Endothelial cell of umbilical vein (primary cell): ENCODE results near the gene TENM4. TPM values are rescaled to one million over a fixed set of nuclear protein-coding genes. Genes with fewer than 3 reads are reported as not detected.

Experiments used
- BruUV-seq: library from RNA; stranded (reverse); fragments of 400-500 nt; replicated peaks from 2 replicates; lab custom pipeline; 2021; lab: Mats Ljungman, UMichigan
- CTCF ChIA-PET: fragments of 300-600, 350-600 bp; sonication (Branson Sonifier 250); formaldehyde crosslinking; loops from one replicate; lab custom pipeline; 2021; ENCODE audit warnings: antibody characterized with exemption, inconsistent platforms; lab: Charles Lee
- POLR2A ChIA-PET: fragments of 300-600, 350-600 bp; sonication (Branson Sonifier 250); formaldehyde crosslinking; loops from one replicate; lab custom pipeline; 2021; ENCODE audit warnings: antibody characterized with exemption, inconsistent platforms; lab: Charles Lee
- DNase-seq: peaks from one replicate; pipeline ENCODE4 v3.0.0-alpha.2; 2011; ENCODE audit warnings: low read depth, low spot score
- FAIRE-seq: peaks from 2 replicates; lab custom pipeline; 2011; peaks lifted over from hg19 to GRCh38; lab: Jason Lieb, UNC
- H2AFZ ChIP-seq: 2 replicates; pipeline ENCODE4 v1.6.0; 2012; ENCODE audit warnings: low read depth, low read length, control low read depth, inconsistent platforms
- H3K27ac ChIP-seq: 2 replicates; pipeline ENCODE4 v1.5.1; 2011; ENCODE audit warnings: low read depth, mild to moderate bottlenecking, control low read depth, low read length, moderate library complexity; ENCODE audit not compliant: insufficient read depth
- H3K27me3 ChIP-seq, 2 experiments: 2 replicates each; pipeline versions ENCODE4 v1.6.0 to v1.6.1; 2011; ENCODE audit warnings: low read length in 2 of 2, mixed read lengths in 1 of 2; ENCODE audit not compliant: control insufficient read depth in 2 of 2, insufficient read depth in 2 of 2
- H3K36me3 ChIP-seq, 2 experiments: 2 replicates in 1 of 2; 3 replicates in 1 of 2; pipeline ENCODE4 v1.5.1; 2011; ENCODE audit warnings: low read length in 2 of 2, mild to moderate bottlenecking in 1 of 2, moderate library complexity in 1 of 2; ENCODE audit not compliant: control insufficient read depth in 2 of 2, insufficient read depth in 2 of 2; ENCODE audit errors: extremely low read depth in 1 of 2
- H3K4me1 ChIP-seq: 3 replicates; pipeline ENCODE4 v1.5.1; 2011; ENCODE audit warnings: mild to moderate bottlenecking, low read length; ENCODE audit not compliant: control insufficient read depth, insufficient read depth; ENCODE audit errors: extremely low read depth
- H3K4me2 ChIP-seq: 2 replicates; pipeline ENCODE4 v1.6.1; 2011; ENCODE audit warnings: low read length, control low read depth, mixed read lengths; ENCODE audit not compliant: insufficient read depth
- H3K4me3 ChIP-seq, 3 experiments: fragments of 200-600 bp in 1 of 3; sonication (generic), shearing (Covaris generic) in 1 of 3; replicated peaks in 1 of 3; 2 replicates each; pipeline ENCODE4 v1.5.1; 2011 to 2016; ENCODE audit warnings: control low read depth in 3 of 3, low read length in 3 of 3, mild to moderate bottlenecking in 2 of 3, inconsistent platforms in 1 of 3, low read depth in 1 of 3, moderate library complexity in 1 of 3; ENCODE audit not compliant: insufficient read depth in 1 of 3
- H3K79me2 ChIP-seq: 2 replicates; pipeline ENCODE4 v1.6.0; 2012; ENCODE audit warnings: low read length, inconsistent platforms; ENCODE audit not compliant: control insufficient read depth, insufficient read depth
- H3K9ac ChIP-seq: replicated peaks from 2 replicates; pipeline ENCODE3; 2011; ENCODE audit warnings: low read length, control low read depth; ENCODE audit not compliant: insufficient read depth; ENCODE audit errors: extremely low read depth
- H3K9me1 ChIP-seq: replicated peaks from 3 replicates; pipeline ENCODE4 v1.6.0; 2011; ENCODE audit warnings: mild to moderate bottlenecking, low read length; ENCODE audit not compliant: control insufficient read depth, insufficient read depth; ENCODE audit errors: extremely low read depth
- H3K9me3 ChIP-seq: replicated peaks from 2 replicates; pipeline ENCODE4 v1.5.1; 2012; ENCODE audit warnings: low read length, inconsistent platforms; ENCODE audit not compliant: control insufficient read depth, insufficient read depth
- H4K20me1 ChIP-seq: replicated peaks from 2 replicates; pipeline ENCODE3; 2011; ENCODE audit warnings: mild to moderate bottlenecking, low read length; ENCODE audit not compliant: control insufficient read depth, insufficient read depth; ENCODE audit errors: extremely low read depth
- EZH2 ChIP-seq: IDR thresholded peaks from 2 replicates; pipeline ENCODE4 v1.6.1; 2012; ENCODE audit warnings: borderline replicate concordance, low read depth, mild to moderate bottlenecking, moderate library complexity, low read length, inconsistent platforms; ENCODE audit not compliant: severe bottlenecking
- FOS ChIP-seq: IDR thresholded peaks from 2 replicates; pipeline ENCODE4 v1.6.1; 2011; ENCODE audit warnings: mild to moderate bottlenecking, low read length, moderate library complexity, borderline replicate concordance; ENCODE audit not compliant: insufficient read depth
- GATA2 ChIP-seq: IDR thresholded peaks from 2 replicates; pipeline ENCODE4 v1.7.0; 2011; ENCODE audit warnings: low read depth, mild to moderate bottlenecking, moderate library complexity, mixed read lengths, low read length; ENCODE audit not compliant: insufficient read length, insufficient read depth
- MAX ChIP-seq: IDR thresholded peaks from 2 replicates; pipeline ENCODE4 v1.6.1; 2011; ENCODE audit not compliant: insufficient read depth, insufficient read length
- MYC ChIP-seq: IDR thresholded peaks from one replicate; pipeline ENCODE4 v1.6.1; 2011; ENCODE audit warnings: mild to moderate bottlenecking, low read depth, low read length
- POLR2AphosphoS5 ChIP-seq: IDR thresholded peaks from 2 replicates; pipeline ENCODE4 v1.6.1; 2012; ENCODE audit warnings: low read depth, mild to moderate bottlenecking, control low read depth, low read length, moderate library complexity; ENCODE audit not compliant: insufficient read depth
- dilution Hi-C: fragments of 300-500 bp; cut with MboI; formaldehyde crosslinking; loops from one replicate; pipeline ENCODE4 v1.15.0; 2019; ENCODE audit warnings: low sequenced_read_pairs; ENCODE audit not compliant: extremely low pct_ligation_motif_present
- intact Hi-C: fragments of 100-400 bp; cut with micrococcal nuclease; formaldehyde crosslinking; loops from one replicate; pipeline ENCODE4 v1.10.0; 2022
- polyA plus RNA-seq, 4 experiments: library from polyadenylated mRNA; depleted of rRNA in 3 of 4; stranded (reverse) in 3 of 4; unstranded in 1 of 4; fragments of >200 nt; gene quantifications; 2 replicates each; pipeline versions ENCODE4 v1.2.1 to v1.2.3, GENCODE V29; 2011 to 2012; ENCODE audit warnings: missing spikeins in 1 of 4
- total RNA-seq: library from RNA; stranded (reverse); gene quantifications from 2 replicates; pipeline ENCODE4 v1.2.3, GENCODE V29; 2021
- TF ChIP-seq, protein P1 (sequence below), 2 donors: IDR thresholded peaks; 1 replicate in 1 of 2; 2 replicates in 1 of 2; pipeline ENCODE4 v1.5.1; 2011; ENCODE audit warnings: low read length in 2 of 2, mild to moderate bottlenecking in 2 of 2, moderate library complexity in 2 of 2, control low read depth in 1 of 2, inconsistent platforms in 1 of 2, low read depth in 1 of 2; ENCODE audit not compliant: insufficient read depth in 1 of 2; ENCODE audit errors: extremely low read depth in 1 of 2

The TENM4 gene
- total and polyA plus RNA-seq, 2 donors (not counting 3 experiments of a cell fraction or from before 2014, with no cell fraction given) = 0.06 to 0.27 TPM

DNA sequence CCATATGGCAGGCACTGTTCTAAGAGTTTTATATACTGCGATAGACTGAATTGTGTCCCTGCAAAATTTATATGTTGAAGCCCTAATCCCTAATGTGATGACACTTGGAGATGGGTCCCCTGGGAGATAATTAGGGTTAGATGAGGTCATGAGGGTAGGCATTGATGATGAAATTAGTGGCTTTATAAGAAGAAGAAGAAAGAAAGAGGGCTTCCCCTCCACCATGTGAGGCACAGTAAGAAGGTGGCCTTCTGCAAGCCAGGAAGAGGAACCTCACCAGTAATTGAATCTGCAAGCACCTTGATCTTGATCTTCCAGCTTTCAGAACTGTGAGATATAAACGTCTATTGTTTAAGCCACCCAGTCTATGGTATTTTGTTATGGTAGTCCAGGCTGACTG is 46.6 kb upstream of the TENM4 start:
- H3K27me3 ChIP-seq = no peaks in the 10 kb centered on the region
- no peak overlapping the region for H3K4me3 ChIP-seq
- FAIRE-seq (no peak), DNase-seq (no peak)
- H2AFZ ChIP-seq = no peak overlapping the region
- H3K79me2 ChIP-seq = no peaks in the 10 kb centered on the region
- intact Hi-C loops (no loop called here), dilution Hi-C loops (no loop called here)
- no peak overlapping the region for H3K27ac ChIP-seq
- POLR2A ChIA-PET = no interaction called here
- H4K20me1 ChIP-seq = no peaks in the 10 kb centered on the region
- H3K4me1 ChIP-seq = no peaks in the 10 kb centered on the region
- BruUV-seq = no TSS peak
- H3K9ac ChIP-seq = no peak overlapping the region
- CTCF ChIA-PET = no interaction called here
- H3K4me2 ChIP-seq = no peak overlapping the region
- H3K9me1 ChIP-seq = no peaks in the 10 kb centered on the region
- no peaks in the 10 kb centered on the region for H3K9me3 ChIP-seq
- no peaks in the 10 kb centered on the region for H3K36me3 ChIP-seq
- no peak for TF ChIP-seq GATA2
- TF ChIP-seq FOS = no peak
- TF ChIP-seq, protein P1, sequence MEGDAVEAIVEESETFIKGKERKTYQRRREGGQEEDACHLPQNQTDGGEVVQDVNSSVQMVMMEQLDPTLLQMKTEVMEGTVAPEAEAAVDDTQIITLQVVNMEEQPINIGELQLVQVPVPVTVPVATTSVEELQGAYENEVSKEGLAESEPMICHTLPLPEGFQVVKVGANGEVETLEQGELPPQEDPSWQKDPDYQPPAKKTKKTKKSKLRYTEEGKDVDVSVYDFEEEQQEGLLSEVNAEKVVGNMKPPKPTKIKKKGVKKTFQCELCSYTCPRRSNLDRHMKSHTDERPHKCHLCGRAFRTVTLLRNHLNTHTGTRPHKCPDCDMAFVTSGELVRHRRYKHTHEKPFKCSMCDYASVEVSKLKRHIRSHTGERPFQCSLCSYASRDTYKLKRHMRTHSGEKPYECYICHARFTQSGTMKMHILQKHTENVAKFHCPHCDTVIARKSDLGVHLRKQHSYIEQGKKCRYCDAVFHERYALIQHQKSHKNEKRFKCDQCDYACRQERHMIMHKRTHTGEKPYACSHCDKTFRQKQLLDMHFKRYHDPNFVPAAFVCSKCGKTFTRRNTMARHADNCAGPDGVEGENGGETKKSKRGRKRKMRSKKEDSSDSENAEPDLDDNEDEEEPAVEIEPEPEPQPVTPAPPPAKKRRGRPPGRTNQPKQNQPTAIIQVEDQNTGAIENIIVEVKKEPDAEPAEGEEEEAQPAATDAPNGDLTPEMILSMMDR (IDR thresholded peaks at IDR 0.05; ENCODE audit: extremely low read depth in 1 of 2, insufficient read depth in 1 of 2, low read depth in 1 of 2, low read length in 2 of 2) = no peak
- TF ChIP-seq MAX = no peak
- TF ChIP-seq EZH2 = no peak
- no peak for TF ChIP-seq POLR2AphosphoS5
- TF ChIP-seq MYC = no peak
